ENCODE results near the gene PLXNA1. TPM values are rescaled to one million over a fixed set of nuclear protein-coding genes. Genes with fewer than 3 reads are reported as not detected.

The PLXNA1 gene
- total RNA-seq, 4 donors from 2014 or later: 6.7 to 38.2 (median 16.9) TPM

- no peaks in the 10 kb centered on the region for H3K9me3 ChIP-seq
- H3K27me3 ChIP-seq: no peaks in the 10 kb centered on the region
- H3K4me1 ChIP-seq: no peaks in the 10 kb centered on the region
- H3K36me3 ChIP-seq: no peaks in the 10 kb centered on the region
- no peak overlapping the region for H3K4me3 ChIP-seq
- no peak overlapping the region for H3K27ac ChIP-seq
- intact Hi-C loops (cut with DNase I; ENCODE audit: low total_unique reads): no loop called here
- no peak for DNase-seq
- TF ChIP-seq POLR2A (IDR thresholded peaks at IDR 0.05) (no peak), CTCF (IDR thresholded peaks at IDR 0.05) (no peak)
Observed at GRCh38 chr3:126946405-126946804, 36.5 kb upstream of the PLXNA1 start.

DNA sequence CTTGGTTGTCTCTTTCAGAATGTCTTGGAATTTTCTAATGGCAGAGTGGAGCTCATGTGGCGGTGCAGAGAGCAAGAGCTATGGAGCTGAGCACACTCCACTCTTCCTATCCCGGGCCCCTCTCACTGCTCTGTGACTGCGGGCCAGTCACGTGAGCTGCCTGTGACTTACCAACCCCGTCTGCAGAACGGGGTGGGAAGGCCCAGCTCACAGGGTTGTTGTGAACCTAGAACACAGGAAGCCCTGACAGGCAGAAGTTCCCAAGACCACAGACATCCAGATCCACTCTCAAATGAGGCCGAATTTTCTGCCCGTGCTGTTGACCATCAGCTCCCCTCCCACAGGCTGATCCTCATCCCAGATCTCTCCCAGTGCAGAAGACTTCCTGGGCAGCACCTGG is 35.5 kb upstream of the PLXNA1 start:
- intact Hi-C loops (cut with DNase I; ENCODE audit: low total_unique reads): no loop called here
- Histone ChIP-seq H3K9me3 (no peaks in the 10 kb centered on the region), H3K27ac (no peak overlapping the region), H3K4me1 (no peaks in the 10 kb centered on the region), H3K36me3 (no peaks in the 10 kb centered on the region), H3K4me3 (no peak overlapping the region), H3K27me3 (no peaks in the 10 kb centered on the region)
- TF ChIP-seq POLR2A (IDR thresholded peaks at IDR 0.05): no peak
- TF ChIP-seq CTCF (IDR thresholded peaks at IDR 0.05): no peak
- no peak for DNase-seq

GRCh38 chr3:126948980-126949535 is 33.9 kb upstream of the PLXNA1 start:
- Histone ChIP-seq H3K9me3 (no peaks in the 10 kb centered on the region), H3K27me3 (no peaks in the 10 kb centered on the region), H3K4me3 (no peak overlapping the region), H3K36me3 (no peaks in the 10 kb centered on the region), H3K4me1 (no peaks in the 10 kb centered on the region), H3K27ac (no peak overlapping the region)
- TF ChIP-seq CTCF (IDR thresholded peaks at IDR 0.05) (no peak), POLR2A (IDR thresholded peaks at IDR 0.05) (no peak)
- DNase-seq: no peak
- intact Hi-C loops (cut with DNase I; ENCODE audit: low total_unique reads): no loop called here

DNA sequence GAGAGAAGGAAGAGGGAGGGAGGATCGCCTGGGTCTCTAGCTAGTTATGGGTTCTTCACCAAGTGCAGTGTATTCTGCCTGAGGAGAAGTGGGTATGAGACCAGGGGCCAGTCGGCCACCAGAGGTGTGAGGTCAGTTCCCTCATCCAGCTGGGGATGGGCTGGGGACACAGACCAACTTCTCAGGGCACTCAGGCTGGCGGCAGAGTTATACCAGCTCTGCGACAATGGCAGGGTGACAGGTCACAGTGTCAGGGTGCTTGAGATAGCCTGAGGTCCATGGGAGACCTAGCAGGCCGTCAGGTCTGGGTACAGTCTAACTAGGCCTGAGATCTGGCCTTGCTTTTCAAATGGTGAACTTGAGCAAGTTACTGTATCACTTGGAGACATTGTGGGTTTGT is 31.4 kb upstream of the PLXNA1 start:
- Histone ChIP-seq H3K9me3 (no peaks in the 10 kb centered on the region), H3K4me1 (no peaks in the 10 kb centered on the region), H3K36me3 (no peaks in the 10 kb centered on the region), H3K27me3 (no peaks in the 10 kb centered on the region), H3K4me3 (no peak overlapping the region), H3K27ac (no peak overlapping the region)
- TF ChIP-seq POLR2A (IDR thresholded peaks at IDR 0.05) (no peak), CTCF (IDR thresholded peaks at IDR 0.05) (no peak)
- DNase-seq: no peak
- intact Hi-C loops (cut with DNase I; ENCODE audit: low total_unique reads): no loop called here

GRCh38 chr3:126952261-126952982 is 30.5 kb upstream of the PLXNA1 start:
- Histone ChIP-seq H3K4me1 (no peaks in the 10 kb centered on the region), H3K4me3 (no peak overlapping the region), H3K27me3 (no peaks in the 10 kb centered on the region), H3K27ac (no peak overlapping the region), H3K36me3 (no peaks in the 10 kb centered on the region), H3K9me3 (no peaks in the 10 kb centered on the region)
- intact Hi-C loops (cut with DNase I; ENCODE audit: low total_unique reads): no loop called here
- TF ChIP-seq POLR2A (IDR thresholded peaks at IDR 0.05): no peak
- TF ChIP-seq CTCF (IDR thresholded peaks at IDR 0.05): no peak
- DNase-seq: no peak

Data from uterus (tissue), 4 donors.